B cell (primary cell): Measurements from ENCODE around the gene RARRES2.

Experiments
- CTCF ChIP-seq: fragments of 200-600 bp; IDR thresholded peaks from one replicate; pipeline ENCODE4 v1.8.0; 2022; ENCODE audit warnings: antibody characterized with exemption, mild to moderate bottlenecking
- EZH2 ChIP-seq: IDR thresholded peaks from 2 replicates; pipeline ENCODE4 v1.6.1; 2012; ENCODE audit warnings: borderline replicate concordance, low read depth, mild to moderate bottlenecking, moderate library complexity, low read length; ENCODE audit not compliant: insufficient read depth, poor library complexity, severe bottlenecking

- TF ChIP-seq CTCF = no peak
- TF ChIP-seq EZH2 = no peak
Observed at GRCh38 chr7:150368884-150369747, 27.7 kb upstream of the RARRES2 start.
